HepG2 (cell line): Measurements from ENCODE around the gene ELP5. TPM values are rescaled to one million over a fixed set of nuclear protein-coding genes. Genes with fewer than 3 reads are reported as not detected.

ENCODE experiments used
- ATAC-seq: fragments of 200-7000 bp; cut with Tn5 transposase; 3 replicates; pipeline ENCODE4 v1.9.1; 2020; ENCODE audit warnings: mild to moderate bottlenecking, moderate library complexity
- BruUV-seq: library from RNA; stranded (reverse); fragments of 400-500 nt; replicated peaks from 2 replicates; lab custom pipeline; 2021; lab: Mats Ljungman, UMichigan
- CTCF ChIA-PET: fragments of 300-600 bp; formaldehyde crosslinking; extraction: SDS; loops from one replicate; lab custom pipeline; 2021; ENCODE audit warnings: low total read pairs, inconsistent platforms, low intra/inter-chr PET ratio; lab: Yijun Ruan, JAX
- POLR2A ChIA-PET: fragments of 350-600 bp; sonication (Branson Sonifier 250); formaldehyde crosslinking; loops from one replicate; lab custom pipeline; 2020; ENCODE audit warnings: antibody characterized with exemption, inconsistent platforms; lab: Yijun Ruan, JAX
- DNase-seq: peaks from one replicate; pipeline ENCODE4 v3.0.0-alpha.2; 2015; ENCODE audit warnings: low spot score
- FAIRE-seq: peaks from 3 replicates; lab custom pipeline; 2011; peaks lifted over from hg19 to GRCh38; lab: Jason Lieb, UNC
- H2AFZ ChIP-seq: one replicate; pipeline ENCODE4 v1.6.1; 2011; ENCODE audit warnings: low read length, inconsistent platforms
- H3K27ac ChIP-seq: fragments of 300-600 bp; 3 replicates; pipeline ENCODE4 v1.8.0; 2011; ENCODE audit warnings: mixed run types, mild to moderate bottlenecking, mixed read lengths, low read length, inconsistent platforms; ENCODE audit not compliant: insufficient read depth; ENCODE audit errors: extremely low read length
- H3K27me3 ChIP-seq, 2 experiments: fragments of 200-600 bp in 1 of 2; 2 replicates in 1 of 2; 3 replicates in 1 of 2; pipeline versions ENCODE4 v1.6.0 to v1.8.0; 2011; ENCODE audit warnings: low read length in 2 of 2, mild to moderate bottlenecking in 2 of 2, moderate library complexity in 2 of 2, inconsistent platforms in 1 of 2; ENCODE audit not compliant: insufficient read depth in 2 of 2, control insufficient read depth in 1 of 2
- H3K36me3 ChIP-seq, 2 experiments: fragments of 200-600 bp in 1 of 2; replicated peaks in 1 of 2; 2 replicates in 1 of 2; 3 replicates in 1 of 2; pipeline versions ENCODE4 v1.5.1 to v1.8.0; 2011; ENCODE audit warnings: low read length in 2 of 2, inconsistent platforms in 1 of 2; ENCODE audit not compliant: insufficient read depth in 2 of 2, control insufficient read depth in 1 of 2
- H3K4me1 ChIP-seq: 2 replicates; pipeline ENCODE4 v1.5.1; 2012; ENCODE audit warnings: low read length, inconsistent platforms; ENCODE audit not compliant: insufficient read depth
- H3K4me2 ChIP-seq: 2 replicates; pipeline ENCODE4 v1.6.0; 2011; ENCODE audit warnings: low read depth, low read length, inconsistent platforms
- H3K4me3 ChIP-seq, 3 experiments: fragments of 200-600 bp in 1 of 3; sonication (generic), shearing (Covaris generic) in 1 of 3; replicated peaks in 1 of 3; 2 replicates each; pipeline ENCODE4 v1.5.1; 2011 to 2016; ENCODE audit warnings: low read length in 3 of 3, inconsistent platforms in 2 of 3, low read depth in 2 of 3, mild to moderate bottlenecking in 2 of 3, control low read depth in 1 of 3, mixed read lengths in 1 of 3; ENCODE audit not compliant: insufficient read depth in 1 of 3
- H3K79me2 ChIP-seq: one replicate; pipeline ENCODE4 v1.6.1; 2011; ENCODE audit warnings: low read length, inconsistent platforms; ENCODE audit not compliant: insufficient read depth
- H3K9ac ChIP-seq: 2 replicates; pipeline ENCODE4 v1.6.0; 2011; ENCODE audit warnings: mild to moderate bottlenecking, low read depth, low read length, inconsistent platforms; ENCODE audit not compliant: insufficient read depth
- H3K9me3 ChIP-seq: 2 replicates; pipeline ENCODE4 v1.5.1; 2012; ENCODE audit warnings: mild to moderate bottlenecking, low read length
- H4K20me1 ChIP-seq: 2 replicates; pipeline ENCODE4 v1.6.0; 2011; ENCODE audit warnings: inconsistent platforms, mild to moderate bottlenecking, low read length, moderate library complexity; ENCODE audit not compliant: insufficient read depth
- ATRX ChIP-seq: sonication (generic); formaldehyde crosslinking; IDR thresholded peaks from 2 replicates; pipeline ENCODE4 v1.4.0; 2020; ENCODE audit warnings: missing genetic modification reagents, borderline replicate concordance
- DR1 ChIP-seq: sonication (generic); formaldehyde crosslinking; IDR thresholded peaks from 2 replicates; pipeline ENCODE4 v1.8.0; 2021; ENCODE audit warnings: mild to moderate bottlenecking, missing genetic modification reagents, inconsistent platforms
- HOXA7 ChIP-seq: sonication (generic); formaldehyde crosslinking; IDR thresholded peaks from 2 replicates; pipeline ENCODE4 v1.8.1; 2022; ENCODE audit warnings: mild to moderate bottlenecking, missing genetic modification reagents, moderate library complexity
- KDM1A ChIP-seq: IDR thresholded peaks from 2 replicates; pipeline ENCODE4 v1.6.1; 2016; ENCODE audit warnings: missing compliant biosample characterization
- KLF16 ChIP-seq, 2 experiments: sonication (generic) in 1 of 2; formaldehyde crosslinking in 1 of 2; IDR thresholded peaks; 2 replicates each; pipeline versions ENCODE4 v1.6.1 to v1.8.0; 2016 to 2023; ENCODE audit warnings: missing genetic modification reagents in 2 of 2, missing compliant biosample characterization in 1 of 2
- LCORL ChIP-seq, 2 experiments: fragments of 450-650 bp in 1 of 2; sonication (generic) in 1 of 2; formaldehyde crosslinking in 1 of 2; IDR thresholded peaks; 2 replicates each; pipeline versions ENCODE4 v1.5.0 to v1.6.1; 2017 to 2020; ENCODE audit warnings: antibody characterized with exemption in 1 of 2, missing genetic modification reagents in 1 of 2
- TP53 ChIP-seq: sonication (generic); formaldehyde crosslinking; conservative IDR thresholded peaks from 2 replicates; pipeline ENCODE4 v1.4.0; 2020; ENCODE audit warnings: missing genetic modification reagents
- WGBS: methylation state at CpG from one replicate; pipeline ENCODE4 v1.1.6; 2017; ENCODE audit warnings: low lambda C conversion rate; 5-methylcytosine and 5-hydroxymethylcytosine counted together
- in situ Hi-C: cut with HindIII; loops from 2 replicates; pipeline ENCODE4 v1.10.0; 2017; ENCODE audit warnings: low pct_unique_long_range_greater_than_20kb; ENCODE audit not compliant: extremely low pct_ligation_motif_present
- intact Hi-C: fragments of 100-400 bp; cut with micrococcal nuclease; formaldehyde crosslinking; loops from one replicate; pipeline ENCODE4 v1.10.0; 2022; ENCODE audit not compliant: unreplicated experiment
- polyA plus RNA-seq, 8 experiments: library from polyadenylated mRNA; depleted of rRNA in 3 of 8; stranded (reverse) in 7 of 8; unstranded in 1 of 8; fragments of >200 nt; fragmentation: Illumina TruSeq in 4 of 8; extraction: Trizol in 4 of 8; gene quantifications; 2 replicates each; pipeline versions ENCODE4 v1.2.1 to v1.2.3, GENCODE V29; 2011 to 2016; ENCODE audit warnings: low read depth in 4 of 8, missing spikeins in 1 of 8, mixed read lengths in 1 of 8; ENCODE audit not compliant: insufficient read depth in 1 of 8
- total RNA-seq, 5 experiments: library from RNA; depleted of rRNA; stranded (reverse); fragments of >200 nt; fragmentation: Illumina TruSeq; extraction: Trizol; gene quantifications; 2 replicates each; pipeline ENCODE4 v1.2.3, GENCODE V29; 2016; ENCODE audit warnings: low read depth in 1 of 5
- TF ChIP-seq, protein P1 (sequence below), 2 experiments: IDR thresholded peaks; 2 replicates each; pipeline ENCODE4 v1.6.1; 2011 to 2012; ENCODE audit warnings: low read length in 2 of 2, borderline replicate concordance in 1 of 2, low read depth in 1 of 2, mild to moderate bottlenecking in 1 of 2, moderate library complexity in 1 of 2
- TF ChIP-seq, protein P2 (sequence below): fragments of 450-650 bp; IDR thresholded peaks from 2 replicates; pipeline ENCODE4 v1.6.1; 2017
- TF ChIP-seq, protein P3 (sequence below): sonication (generic); formaldehyde crosslinking; IDR thresholded peaks from 2 replicates; pipeline ENCODE4 v1.4.0; 2020; ENCODE audit warnings: missing genetic modification reagents; ENCODE audit errors: not compliant biosample characterization
- TF ChIP-seq, protein P4 (sequence below): sonication (generic); formaldehyde crosslinking; IDR thresholded peaks from 2 replicates; pipeline ENCODE4; 2020; ENCODE audit warnings: missing genetic modification reagents, mild to moderate bottlenecking, borderline replicate concordance

Gene ELP5
- total and polyA plus RNA-seq, 2 of the 13 experiments (the other 11 are each of a cell fraction or from before 2014, with no cell fraction given): 67.6 to 69.8 TPM

DNA sequence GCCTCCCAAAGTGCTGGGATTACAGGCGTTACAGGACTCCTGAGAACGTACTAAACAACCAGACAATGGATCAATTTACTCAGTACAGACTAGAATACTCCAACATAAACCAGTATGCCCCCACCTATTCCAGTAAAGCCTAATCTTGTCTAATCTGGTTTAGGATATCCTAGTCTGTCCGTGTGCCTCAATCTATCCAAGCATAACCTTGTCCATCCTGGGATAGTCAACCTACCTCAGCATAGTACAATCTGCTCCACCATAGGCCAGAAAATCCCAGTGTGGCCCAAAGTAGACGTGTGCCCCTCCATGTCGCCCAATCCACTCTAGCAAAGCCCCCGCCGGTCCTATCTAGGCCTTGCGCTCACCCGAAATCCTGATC, 18.3 kb upstream of the ELP5 start (continued):
- no peak for TF ChIP-seq LCORL (IDR thresholded peaks at IDR 0.05)
- peak; percentile 3; the same call in 1 of the 2 replicates for TF ChIP-seq LCORL (CRISPR knock-in tag; IDR thresholded peaks at IDR 0.05)
- no peak for TF ChIP-seq KDM1A (CRISPR knock-in tag)
- no peak for TF ChIP-seq DR1 (CRISPR knock-in tag)

DNA sequence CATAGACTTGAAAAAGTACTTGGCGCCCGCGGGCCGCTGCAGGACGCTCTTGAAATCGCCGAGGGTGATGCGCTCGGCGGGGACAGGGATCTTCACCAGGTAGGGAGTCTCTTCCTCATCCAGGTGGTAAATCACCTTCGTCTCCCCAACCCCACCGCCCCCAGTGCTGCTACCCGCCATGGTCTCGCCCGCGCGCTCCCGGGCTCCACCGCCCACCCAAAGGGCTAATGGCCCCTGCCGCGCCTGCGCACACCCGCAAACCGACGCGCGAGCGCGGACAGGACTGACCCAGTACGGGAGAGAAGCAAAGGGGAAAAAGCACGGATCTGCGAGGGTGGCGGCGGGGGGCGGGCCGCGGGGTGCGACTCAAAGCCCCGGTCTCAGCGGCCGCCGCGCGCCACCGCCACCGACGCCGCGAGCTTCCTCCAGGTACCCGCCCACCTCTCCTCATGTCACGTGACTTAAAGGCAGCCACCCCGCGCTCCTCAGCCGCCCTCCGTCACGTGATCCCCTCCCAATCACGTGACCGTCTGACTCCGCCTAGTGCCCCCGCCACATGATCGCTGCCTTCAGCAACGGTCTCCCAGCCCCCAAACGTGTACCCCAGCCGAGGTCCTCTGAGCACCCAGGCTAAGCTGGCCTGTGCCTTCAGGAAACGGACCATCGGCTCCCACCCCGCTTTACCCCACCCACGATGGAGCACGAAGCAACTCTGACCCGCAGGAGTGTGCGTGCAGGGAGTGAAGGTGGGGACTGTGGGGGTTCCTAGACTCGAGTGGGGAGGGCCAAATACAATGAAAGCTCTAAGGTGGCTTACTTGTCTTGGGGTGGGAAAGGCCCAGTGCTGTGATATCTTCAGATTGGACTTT, 17.7 kb upstream of the ELP5 start, which contains the start of gene DVL2:
DVL2 (minus strand) TSS at position 435 of the 869 bp plus-strand sequence; CDS start at position 180, 255 bp downstream.
- peak within 1 kb of the TSS; percentile 79 for H3K27ac ChIP-seq
- ChIA-PET CTCF (no interaction called here), POLR2A (interaction anchor here (0.7 to 8.9 kb wide), 21 partner anchors 8 to 222 kb away, joined by 3 to 140 read pairs (median 5); partner anchors contain the start of genes ACADVL, ASGR1, ASGR2 and CTDNEP1)
- H3K36me3 ChIP-seq: peaks cover 22 to 44% of the 10 kb centered on the region in 2 experiments
- peaks cover 53% of the 10 kb centered on the region for H3K4me1 ChIP-seq
- H2AFZ ChIP-seq: no peak within 1 kb of the TSS
- BruUV-seq: TSS peak; percentile 45
- H3K27me3 ChIP-seq: no peaks in the 10 kb centered on the region; a peak in 1 of 5 replicates
- DNase-seq (peak; percentile 88), ATAC-seq (peak; percentile 62), FAIRE-seq (peak; percentile 84)
- intact Hi-C loops: loop anchor here (10.0 kb wide), 1 partner anchor 60 kb away; the partner anchor contains the start of gene ASGR1
- peak within 1 kb of the TSS; percentile 66 to 93 (median 89) for H3K4me3 ChIP-seq
- 2% methylated on average over 39 of the region's 72 CpGs for WGBS
- peak within 1 kb of the TSS; percentile 92 for H3K4me2 ChIP-seq
- no peaks in the 10 kb centered on the region for H3K9me3 ChIP-seq
- peak within 1 kb of the TSS; percentile 83 for H3K9ac ChIP-seq
- peaks cover 13% of the 10 kb centered on the region; the same call in 1 of the 2 replicates for H4K20me1 ChIP-seq
- in situ Hi-C loops: no loop called here
- H3K79me2 ChIP-seq: peaks cover 63% of the 10 kb centered on the region
- TF ChIP-seq TP53 (CRISPR knock-in tag) (peak; percentile 83), HOXA7 (CRISPR knock-in tag) (no peak), KLF16 (CRISPR knock-in tag; IDR thresholded peaks at IDR 0.05) (peak in 1 of 2 experiments; percentile 95; a peak in 2 of 4 replicates), ATRX (CRISPR knock-in tag) (no peak)
- TF ChIP-seq, protein P1, sequence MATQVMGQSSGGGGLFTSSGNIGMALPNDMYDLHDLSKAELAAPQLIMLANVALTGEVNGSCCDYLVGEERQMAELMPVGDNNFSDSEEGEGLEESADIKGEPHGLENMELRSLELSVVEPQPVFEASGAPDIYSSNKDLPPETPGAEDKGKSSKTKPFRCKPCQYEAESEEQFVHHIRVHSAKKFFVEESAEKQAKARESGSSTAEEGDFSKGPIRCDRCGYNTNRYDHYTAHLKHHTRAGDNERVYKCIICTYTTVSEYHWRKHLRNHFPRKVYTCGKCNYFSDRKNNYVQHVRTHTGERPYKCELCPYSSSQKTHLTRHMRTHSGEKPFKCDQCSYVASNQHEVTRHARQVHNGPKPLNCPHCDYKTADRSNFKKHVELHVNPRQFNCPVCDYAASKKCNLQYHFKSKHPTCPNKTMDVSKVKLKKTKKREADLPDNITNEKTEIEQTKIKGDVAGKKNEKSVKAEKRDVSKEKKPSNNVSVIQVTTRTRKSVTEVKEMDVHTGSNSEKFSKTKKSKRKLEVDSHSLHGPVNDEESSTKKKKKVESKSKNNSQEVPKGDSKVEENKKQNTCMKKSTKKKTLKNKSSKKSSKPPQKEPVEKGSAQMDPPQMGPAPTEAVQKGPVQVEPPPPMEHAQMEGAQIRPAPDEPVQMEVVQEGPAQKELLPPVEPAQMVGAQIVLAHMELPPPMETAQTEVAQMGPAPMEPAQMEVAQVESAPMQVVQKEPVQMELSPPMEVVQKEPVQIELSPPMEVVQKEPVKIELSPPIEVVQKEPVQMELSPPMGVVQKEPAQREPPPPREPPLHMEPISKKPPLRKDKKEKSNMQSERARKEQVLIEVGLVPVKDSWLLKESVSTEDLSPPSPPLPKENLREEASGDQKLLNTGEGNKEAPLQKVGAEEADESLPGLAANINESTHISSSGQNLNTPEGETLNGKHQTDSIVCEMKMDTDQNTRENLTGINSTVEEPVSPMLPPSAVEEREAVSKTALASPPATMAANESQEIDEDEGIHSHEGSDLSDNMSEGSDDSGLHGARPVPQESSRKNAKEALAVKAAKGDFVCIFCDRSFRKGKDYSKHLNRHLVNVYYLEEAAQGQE (IDR thresholded peaks at IDR 0.05; ENCODE audit: borderline replicate concordance in 1 of 2, low read depth in 1 of 2, low read length in 2 of 2): no peak
- TF ChIP-seq, protein P2, sequence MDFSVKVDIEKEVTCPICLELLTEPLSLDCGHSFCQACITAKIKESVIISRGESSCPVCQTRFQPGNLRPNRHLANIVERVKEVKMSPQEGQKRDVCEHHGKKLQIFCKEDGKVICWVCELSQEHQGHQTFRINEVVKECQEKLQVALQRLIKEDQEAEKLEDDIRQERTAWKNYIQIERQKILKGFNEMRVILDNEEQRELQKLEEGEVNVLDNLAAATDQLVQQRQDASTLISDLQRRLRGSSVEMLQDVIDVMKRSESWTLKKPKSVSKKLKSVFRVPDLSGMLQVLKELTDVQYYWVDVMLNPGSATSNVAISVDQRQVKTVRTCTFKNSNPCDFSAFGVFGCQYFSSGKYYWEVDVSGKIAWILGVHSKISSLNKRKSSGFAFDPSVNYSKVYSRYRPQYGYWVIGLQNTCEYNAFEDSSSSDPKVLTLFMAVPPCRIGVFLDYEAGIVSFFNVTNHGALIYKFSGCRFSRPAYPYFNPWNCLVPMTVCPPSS: peak; percentile 100
- TF ChIP-seq, protein P3, sequence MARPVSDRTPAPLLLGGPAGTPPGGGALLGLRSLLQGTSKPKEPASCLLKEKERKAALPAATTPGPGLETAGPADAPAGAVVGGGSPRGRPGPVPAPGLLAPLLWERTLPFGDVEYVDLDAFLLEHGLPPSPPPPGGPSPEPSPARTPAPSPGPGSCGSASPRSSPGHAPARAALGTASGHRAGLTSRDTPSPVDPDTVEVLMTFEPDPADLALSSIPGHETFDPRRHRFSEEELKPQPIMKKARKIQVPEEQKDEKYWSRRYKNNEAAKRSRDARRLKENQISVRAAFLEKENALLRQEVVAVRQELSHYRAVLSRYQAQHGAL (CRISPR knock-in tag): peak; percentile 91
- TF ChIP-seq, protein P4, sequence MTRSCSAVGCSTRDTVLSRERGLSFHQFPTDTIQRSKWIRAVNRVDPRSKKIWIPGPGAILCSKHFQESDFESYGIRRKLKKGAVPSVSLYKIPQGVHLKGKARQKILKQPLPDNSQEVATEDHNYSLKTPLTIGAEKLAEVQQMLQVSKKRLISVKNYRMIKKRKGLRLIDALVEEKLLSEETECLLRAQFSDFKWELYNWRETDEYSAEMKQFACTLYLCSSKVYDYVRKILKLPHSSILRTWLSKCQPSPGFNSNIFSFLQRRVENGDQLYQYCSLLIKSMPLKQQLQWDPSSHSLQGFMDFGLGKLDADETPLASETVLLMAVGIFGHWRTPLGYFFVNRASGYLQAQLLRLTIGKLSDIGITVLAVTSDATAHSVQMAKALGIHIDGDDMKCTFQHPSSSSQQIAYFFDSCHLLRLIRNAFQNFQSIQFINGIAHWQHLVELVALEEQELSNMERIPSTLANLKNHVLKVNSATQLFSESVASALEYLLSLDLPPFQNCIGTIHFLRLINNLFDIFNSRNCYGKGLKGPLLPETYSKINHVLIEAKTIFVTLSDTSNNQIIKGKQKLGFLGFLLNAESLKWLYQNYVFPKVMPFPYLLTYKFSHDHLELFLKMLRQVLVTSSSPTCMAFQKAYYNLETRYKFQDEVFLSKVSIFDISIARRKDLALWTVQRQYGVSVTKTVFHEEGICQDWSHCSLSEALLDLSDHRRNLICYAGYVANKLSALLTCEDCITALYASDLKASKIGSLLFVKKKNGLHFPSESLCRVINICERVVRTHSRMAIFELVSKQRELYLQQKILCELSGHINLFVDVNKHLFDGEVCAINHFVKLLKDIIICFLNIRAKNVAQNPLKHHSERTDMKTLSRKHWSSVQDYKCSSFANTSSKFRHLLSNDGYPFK (CRISPR knock-in tag): peak; percentile 60
